Measurements from ENCODE around the gene PLPP3. TPM values are rescaled to one million over a fixed set of nuclear protein-coding genes. Genes with fewer than 3 reads are reported as not detected.

The PLPP3 gene
- total RNA-seq, 1 donor from 2014 or later, result 33.5 TPM

GRCh38 chr1:56452027-56453011, 127.0 kb downstream of the PLPP3 start:
- Mint-ChIP-seq H3K36me3 (ENCODE audit: low read depth, unreplicated experiment) (no peaks in the 10 kb centered on the region), H3K4me1 (ENCODE audit: unreplicated experiment) (peaks cover 7% of the 10 kb centered on the region), H3K27me3 (ENCODE audit: unreplicated experiment) (peaks cover 5% of the 10 kb centered on the region), H3K4me3 (ENCODE audit: unreplicated experiment) (no peak overlapping the region), H3K27ac (ENCODE audit: unreplicated experiment) (no peak overlapping the region), H3K9me3 (ENCODE audit: unreplicated experiment) (no peaks in the 10 kb centered on the region)
- TF ChIP-seq CTCF (IDR thresholded peaks at IDR 0.05; ENCODE audit: unreplicated experiment), result no peak
- DNase-seq (ENCODE audit: low spot score), result no peak

DNA sequence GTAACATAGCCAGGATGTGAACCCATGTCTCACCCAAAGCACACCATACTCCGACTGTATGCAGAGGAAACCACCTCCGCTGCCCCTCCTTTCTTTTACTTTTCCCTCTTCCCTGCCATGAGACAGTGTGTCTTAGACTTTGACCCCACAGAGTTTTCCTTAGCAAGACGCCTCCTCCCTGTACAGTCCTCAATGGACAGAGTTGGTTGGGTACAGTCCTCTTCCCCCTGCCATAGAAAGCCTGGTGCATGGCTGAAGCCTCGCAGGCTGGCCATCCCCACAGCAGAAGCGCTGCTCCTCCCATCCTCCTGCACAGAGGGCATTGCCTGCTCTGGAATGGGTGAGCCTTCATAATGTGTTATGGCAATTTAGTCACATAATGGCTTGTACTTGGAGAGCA, 127.9 kb downstream of the PLPP3 start:
- DNase-seq (ENCODE audit: low spot score), result no peak
- H3K4me3 Mint-ChIP-seq (ENCODE audit: unreplicated experiment), result no peak overlapping the region
- H3K27me3 Mint-ChIP-seq (ENCODE audit: unreplicated experiment), result peaks cover 5% of the 10 kb centered on the region
- no peak overlapping the region for H3K27ac Mint-ChIP-seq (ENCODE audit: unreplicated experiment)
- H3K36me3 Mint-ChIP-seq (ENCODE audit: low read depth, unreplicated experiment), result no peaks in the 10 kb centered on the region
- H3K9me3 Mint-ChIP-seq (ENCODE audit: unreplicated experiment), result no peaks in the 10 kb centered on the region
- H3K4me1 Mint-ChIP-seq (ENCODE audit: unreplicated experiment), result peaks cover 4% of the 10 kb centered on the region
- TF ChIP-seq CTCF (IDR thresholded peaks at IDR 0.05; ENCODE audit: unreplicated experiment), result no peak

- Mint-ChIP-seq H3K4me3 (ENCODE audit: unreplicated experiment) (no peak overlapping the region), H3K36me3 (ENCODE audit: low read depth, unreplicated experiment) (no peaks in the 10 kb centered on the region), H3K9me3 (ENCODE audit: unreplicated experiment) (no peaks in the 10 kb centered on the region), H3K27me3 (ENCODE audit: unreplicated experiment) (peaks cover 5% of the 10 kb centered on the region), H3K4me1 (ENCODE audit: unreplicated experiment) (peaks cover 4% of the 10 kb centered on the region), H3K27ac (ENCODE audit: unreplicated experiment) (no peak overlapping the region)
- no peak for TF ChIP-seq CTCF (IDR thresholded peaks at IDR 0.05; ENCODE audit: unreplicated experiment)
- DNase-seq (ENCODE audit: low spot score), result no peak
Measured at GRCh38 chr1:56450004-56450666, 129.2 kb downstream of the PLPP3 start.

GRCh38 chr1:56448529-56449300, 130.6 kb downstream of the PLPP3 start:
- Mint-ChIP-seq H3K4me1 (ENCODE audit: unreplicated experiment) (peaks cover 6% of the 10 kb centered on the region), H3K27ac (ENCODE audit: unreplicated experiment) (no peak overlapping the region), H3K36me3 (ENCODE audit: low read depth, unreplicated experiment) (no peaks in the 10 kb centered on the region), H3K27me3 (ENCODE audit: unreplicated experiment) (peaks cover 3% of the 10 kb centered on the region), H3K9me3 (ENCODE audit: unreplicated experiment) (no peaks in the 10 kb centered on the region), H3K4me3 (ENCODE audit: unreplicated experiment) (no peak overlapping the region)
- no peak for TF ChIP-seq CTCF (IDR thresholded peaks at IDR 0.05; ENCODE audit: unreplicated experiment)
- no peak for DNase-seq (ENCODE audit: low spot score)

Data from endothelial cell (in vitro differentiated cells).